SK-N-SH (cell line): ENCODE measurements around the gene BCAS2.

Experiments used
- EZH2phosphoT487 ChIP-seq: fragments of 200-600 bp; sonication (generic); IDR thresholded peaks from 2 replicates; pipeline ENCODE4 v1.6.1; 2017; ENCODE audit warnings: low read depth, mixed run types, mild to moderate bottlenecking, antibody characterized with exemption, moderate library complexity, borderline replicate concordance
- MXI1 ChIP-seq: IDR thresholded peaks from 2 replicates; pipeline ENCODE4 v1.6.1; 2012; ENCODE audit warnings: mild to moderate bottlenecking, low read depth, low read length, improper control_type of control experiment
- NFIC ChIP-seq: IDR thresholded peaks from 2 replicates; pipeline ENCODE4 v1.4.0; 2012; ENCODE audit warnings: borderline replicate concordance
- POLR2AphosphoS5 ChIP-seq: IDR thresholded peaks from 2 replicates; pipeline ENCODE4 v1.6.1; 2012; ENCODE audit warnings: low read depth, low read length
- YY1 ChIP-seq: IDR thresholded peaks from 2 replicates; pipeline ENCODE4 v1.4.0; 2012; ENCODE audit warnings: low read depth, mild to moderate bottlenecking
- TF ChIP-seq, protein P1 (sequence below): fragments of 200-600 bp; sonication (generic); IDR thresholded peaks from 2 replicates; pipeline ENCODE4 v1.6.1; 2017; ENCODE audit warnings: antibody characterized with exemption, mild to moderate bottlenecking, moderate library complexity

DNA sequence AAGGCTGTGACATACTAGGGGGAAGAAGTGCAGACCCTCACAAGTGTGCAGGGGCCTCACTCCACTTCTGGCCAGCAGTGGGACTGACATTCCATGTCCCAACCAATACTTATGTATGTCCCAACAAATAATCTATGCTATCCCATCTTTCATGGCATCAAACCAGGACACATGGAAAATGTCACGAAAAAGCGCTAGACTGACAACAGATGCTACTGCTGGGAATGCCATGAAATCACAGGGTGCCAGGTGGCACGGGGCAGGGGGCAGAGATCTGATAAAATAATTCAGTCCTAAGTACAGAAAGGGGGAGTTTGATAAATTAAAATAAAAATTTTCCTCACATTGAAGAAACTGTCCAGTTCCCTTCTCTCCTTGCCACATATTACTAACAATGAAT is 27.6 kb upstream of the BCAS2 start:
- TF ChIP-seq POLR2AphosphoS5, result no peak
- no peak for TF ChIP-seq NFIC
- TF ChIP-seq MXI1, result no peak
- TF ChIP-seq, protein P1, sequence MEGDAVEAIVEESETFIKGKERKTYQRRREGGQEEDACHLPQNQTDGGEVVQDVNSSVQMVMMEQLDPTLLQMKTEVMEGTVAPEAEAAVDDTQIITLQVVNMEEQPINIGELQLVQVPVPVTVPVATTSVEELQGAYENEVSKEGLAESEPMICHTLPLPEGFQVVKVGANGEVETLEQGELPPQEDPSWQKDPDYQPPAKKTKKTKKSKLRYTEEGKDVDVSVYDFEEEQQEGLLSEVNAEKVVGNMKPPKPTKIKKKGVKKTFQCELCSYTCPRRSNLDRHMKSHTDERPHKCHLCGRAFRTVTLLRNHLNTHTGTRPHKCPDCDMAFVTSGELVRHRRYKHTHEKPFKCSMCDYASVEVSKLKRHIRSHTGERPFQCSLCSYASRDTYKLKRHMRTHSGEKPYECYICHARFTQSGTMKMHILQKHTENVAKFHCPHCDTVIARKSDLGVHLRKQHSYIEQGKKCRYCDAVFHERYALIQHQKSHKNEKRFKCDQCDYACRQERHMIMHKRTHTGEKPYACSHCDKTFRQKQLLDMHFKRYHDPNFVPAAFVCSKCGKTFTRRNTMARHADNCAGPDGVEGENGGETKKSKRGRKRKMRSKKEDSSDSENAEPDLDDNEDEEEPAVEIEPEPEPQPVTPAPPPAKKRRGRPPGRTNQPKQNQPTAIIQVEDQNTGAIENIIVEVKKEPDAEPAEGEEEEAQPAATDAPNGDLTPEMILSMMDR, result no peak
- TF ChIP-seq EZH2phosphoT487, result no peak
- no peak for TF ChIP-seq YY1
